SK-N-SH (cell line): ENCODE data around the gene RAD51B.

Source experiments
- CTCF ChIP-seq: fragments of 200-600 bp; sonication (generic); IDR thresholded peaks from 2 replicates; pipeline ENCODE4 v1.6.1; 2017; ENCODE audit warnings: antibody characterized with exemption, mild to moderate bottlenecking, moderate library complexity
- FOXJ3 ChIP-seq: sonication (generic); formaldehyde crosslinking; IDR thresholded peaks from 2 replicates; pipeline ENCODE4 v1.5.1; 2020; ENCODE audit warnings: mild to moderate bottlenecking, missing genetic modification reagents
- RAD21 ChIP-seq: IDR thresholded peaks from 2 replicates; pipeline ENCODE4 v1.6.1; 2012; ENCODE audit warnings: mild to moderate bottlenecking, low read length
- RFX5 ChIP-seq: IDR thresholded peaks from 2 replicates; pipeline ENCODE4 v1.6.1; 2012; ENCODE audit warnings: mild to moderate bottlenecking, improper control_type of control experiment, low read length
- RXRA ChIP-seq: IDR thresholded peaks from 2 replicates; pipeline ENCODE4 v1.4.0; 2012; ENCODE audit warnings: low read depth, mild to moderate bottlenecking, borderline replicate concordance
- TAF1 ChIP-seq: IDR thresholded peaks from 2 replicates; pipeline ENCODE4 v1.6.1; 2012; ENCODE audit warnings: low read depth, mild to moderate bottlenecking, low read length, moderate library complexity, borderline replicate concordance
- TF ChIP-seq, protein P1 (sequence below): IDR thresholded peaks from 2 replicates; pipeline ENCODE4 v1.4.0; 2012; ENCODE audit warnings: low read depth

GRCh38 chr14:67776653-67777322, 42.8 kb upstream of the RAD51B start:
- TF ChIP-seq, protein P1, sequence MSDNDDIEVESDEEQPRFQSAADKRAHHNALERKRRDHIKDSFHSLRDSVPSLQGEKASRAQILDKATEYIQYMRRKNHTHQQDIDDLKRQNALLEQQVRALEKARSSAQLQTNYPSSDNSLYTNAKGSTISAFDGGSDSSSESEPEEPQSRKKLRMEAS: no peak
- TF ChIP-seq CTCF (no peak), RAD21 (no peak), FOXJ3 (CRISPR knock-in tag) (no peak), RFX5 (no peak), RXRA (no peak), TAF1 (no peak)
